PFSK-1 (cell line): ENCODE results near the gene SPHK2.
A peak's percentile ranks its signal among the peaks of the same experiment; 100 is the strongest.

ENCODE experiments used
- POLR2AphosphoS5 ChIP-seq: IDR thresholded peaks from 2 replicates; pipeline ENCODE4 v1.6.1; 2012; ENCODE audit warnings: low read depth, mild to moderate bottlenecking, control low read depth, low read length, moderate library complexity
- TF ChIP-seq, protein P1 (sequence below), 2 experiments: IDR thresholded peaks; 2 replicates each; pipeline versions ENCODE4 v1.6.1 to v1.8.0; 2011 to 2012; ENCODE audit warnings: low read depth in 2 of 2, low read length in 2 of 2, control low read depth in 1 of 2, inconsistent platforms in 1 of 2, mild to moderate bottlenecking in 1 of 2, moderate library complexity in 1 of 2; ENCODE audit not compliant: insufficient read depth in 1 of 2

DNA sequence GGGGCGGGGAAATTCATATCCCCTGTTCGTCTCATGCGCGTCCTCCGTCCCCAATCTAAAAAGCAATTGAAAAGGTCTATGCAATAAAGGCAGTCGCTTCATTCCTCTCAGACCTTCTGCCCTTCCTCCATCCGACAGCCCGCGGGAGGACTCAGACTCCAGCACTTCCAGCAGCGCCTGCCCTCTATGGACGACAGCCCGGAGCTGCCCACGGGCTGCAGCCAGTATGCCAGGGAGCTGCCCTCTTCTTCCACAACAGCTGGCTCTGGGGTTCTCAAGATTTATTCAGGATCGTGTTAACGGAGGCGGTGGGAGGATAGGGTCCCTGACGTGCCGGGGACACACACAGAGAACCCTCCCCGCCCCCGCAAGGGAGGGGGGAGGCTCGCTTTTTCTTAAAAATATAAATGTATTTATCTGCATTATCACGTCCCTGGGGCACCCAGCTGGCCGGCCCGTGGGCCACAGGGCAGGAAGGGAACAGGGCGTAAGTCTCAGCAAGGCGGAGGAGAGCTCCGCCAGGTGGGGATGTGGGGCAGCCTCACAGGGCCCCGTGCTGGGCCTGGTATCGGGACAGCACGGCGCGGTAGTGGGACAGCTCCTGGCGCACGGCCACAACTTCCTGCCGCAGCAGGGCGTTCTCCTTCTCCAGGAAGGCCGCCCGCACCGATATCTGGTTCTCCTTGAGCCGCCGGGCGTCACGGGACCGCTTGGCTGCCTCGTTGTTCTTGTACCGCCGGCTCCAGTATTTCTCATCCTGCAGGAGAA, 11.2 kb downstream of the SPHK2 start:
- TF ChIP-seq POLR2AphosphoS5: peak; percentile 14; the same call in 1 of the 2 replicates
- TF ChIP-seq, protein P1, sequence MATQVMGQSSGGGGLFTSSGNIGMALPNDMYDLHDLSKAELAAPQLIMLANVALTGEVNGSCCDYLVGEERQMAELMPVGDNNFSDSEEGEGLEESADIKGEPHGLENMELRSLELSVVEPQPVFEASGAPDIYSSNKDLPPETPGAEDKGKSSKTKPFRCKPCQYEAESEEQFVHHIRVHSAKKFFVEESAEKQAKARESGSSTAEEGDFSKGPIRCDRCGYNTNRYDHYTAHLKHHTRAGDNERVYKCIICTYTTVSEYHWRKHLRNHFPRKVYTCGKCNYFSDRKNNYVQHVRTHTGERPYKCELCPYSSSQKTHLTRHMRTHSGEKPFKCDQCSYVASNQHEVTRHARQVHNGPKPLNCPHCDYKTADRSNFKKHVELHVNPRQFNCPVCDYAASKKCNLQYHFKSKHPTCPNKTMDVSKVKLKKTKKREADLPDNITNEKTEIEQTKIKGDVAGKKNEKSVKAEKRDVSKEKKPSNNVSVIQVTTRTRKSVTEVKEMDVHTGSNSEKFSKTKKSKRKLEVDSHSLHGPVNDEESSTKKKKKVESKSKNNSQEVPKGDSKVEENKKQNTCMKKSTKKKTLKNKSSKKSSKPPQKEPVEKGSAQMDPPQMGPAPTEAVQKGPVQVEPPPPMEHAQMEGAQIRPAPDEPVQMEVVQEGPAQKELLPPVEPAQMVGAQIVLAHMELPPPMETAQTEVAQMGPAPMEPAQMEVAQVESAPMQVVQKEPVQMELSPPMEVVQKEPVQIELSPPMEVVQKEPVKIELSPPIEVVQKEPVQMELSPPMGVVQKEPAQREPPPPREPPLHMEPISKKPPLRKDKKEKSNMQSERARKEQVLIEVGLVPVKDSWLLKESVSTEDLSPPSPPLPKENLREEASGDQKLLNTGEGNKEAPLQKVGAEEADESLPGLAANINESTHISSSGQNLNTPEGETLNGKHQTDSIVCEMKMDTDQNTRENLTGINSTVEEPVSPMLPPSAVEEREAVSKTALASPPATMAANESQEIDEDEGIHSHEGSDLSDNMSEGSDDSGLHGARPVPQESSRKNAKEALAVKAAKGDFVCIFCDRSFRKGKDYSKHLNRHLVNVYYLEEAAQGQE (IDR thresholded peaks at IDR 0.05; ENCODE audit: insufficient read depth in 1 of 2, low read depth in 2 of 2, low read length in 2 of 2): no peak
